Thoracic aorta (tissue), 2 donors: ENCODE measurements around the gene SCYL1. TPM values are rescaled to one million over a fixed set of nuclear protein-coding genes. Genes with fewer than 3 reads are reported as not detected.

Experiments used
- ATAC-seq: fragments of 150-250 bp; one replicate; pipeline ENCODE4 v1.8.0; 2017; ENCODE audit warnings: low read depth; ENCODE audit not compliant: insufficient number of reproducible peaks, low FRiP score
- DNase-seq: peaks from one replicate; pipeline ENCODE4 v3.0.0-alpha.2; 2020; ENCODE audit warnings: low spot score
- H3K27ac ChIP-seq, 2 donors: fragments of 200-600 bp; sonication (generic); 1 replicate in 1 of 2; 2 replicates in 1 of 2; pipeline ENCODE4 v1.5.1; 2016; ENCODE audit warnings: mild to moderate bottlenecking in 2 of 2, moderate library complexity in 2 of 2
- H3K27me3 ChIP-seq: fragments of 200-600 bp; sonication (generic); replicated peaks from 2 replicates; pipeline ENCODE4 v1.6.0; 2016; ENCODE audit warnings: mild to moderate bottlenecking; ENCODE audit not compliant: insufficient read depth
- H3K36me3 ChIP-seq: fragments of 200-600 bp; sonication (generic); one replicate; pipeline ENCODE4 v1.5.1; 2016
- H3K4me1 ChIP-seq, 2 donors: fragments of 200-600 bp; sonication (generic); 1 replicate in 1 of 2; 2 replicates in 1 of 2; pipeline versions ENCODE4 v1.5.1 to v1.6.0; 2016; ENCODE audit warnings: low read depth in 2 of 2, mild to moderate bottlenecking in 1 of 2; ENCODE audit not compliant: control insufficient read depth in 1 of 2
- H3K4me3 ChIP-seq: fragments of 200-600 bp; sonication (generic); 2 replicates; pipeline ENCODE4 v1.5.1; 2016; ENCODE audit warnings: mild to moderate bottlenecking
- H3K9me3 ChIP-seq: fragments of 200-600 bp; sonication (generic); 2 replicates; pipeline ENCODE4 v1.5.1; 2016
- total RNA-seq, 2 donors: library from RNA; depleted of rRNA; stranded (reverse); fragments of >200 nt; gene quantifications; one replicate each; pipeline versions ENCODE4 v1.1.0 to v1.2.3, GENCODE V29; 2016
- TF ChIP-seq, protein P1 (sequence below): fragments of 200-600 bp; sonication (generic); IDR thresholded peaks from one replicate; pipeline ENCODE4 v1.5.1; 2019; ENCODE audit warnings: antibody characterized with exemption

SCYL1 gene
- total RNA-seq, 2 donors from 2014 or later = 96.8 to 106 TPM

DNA sequence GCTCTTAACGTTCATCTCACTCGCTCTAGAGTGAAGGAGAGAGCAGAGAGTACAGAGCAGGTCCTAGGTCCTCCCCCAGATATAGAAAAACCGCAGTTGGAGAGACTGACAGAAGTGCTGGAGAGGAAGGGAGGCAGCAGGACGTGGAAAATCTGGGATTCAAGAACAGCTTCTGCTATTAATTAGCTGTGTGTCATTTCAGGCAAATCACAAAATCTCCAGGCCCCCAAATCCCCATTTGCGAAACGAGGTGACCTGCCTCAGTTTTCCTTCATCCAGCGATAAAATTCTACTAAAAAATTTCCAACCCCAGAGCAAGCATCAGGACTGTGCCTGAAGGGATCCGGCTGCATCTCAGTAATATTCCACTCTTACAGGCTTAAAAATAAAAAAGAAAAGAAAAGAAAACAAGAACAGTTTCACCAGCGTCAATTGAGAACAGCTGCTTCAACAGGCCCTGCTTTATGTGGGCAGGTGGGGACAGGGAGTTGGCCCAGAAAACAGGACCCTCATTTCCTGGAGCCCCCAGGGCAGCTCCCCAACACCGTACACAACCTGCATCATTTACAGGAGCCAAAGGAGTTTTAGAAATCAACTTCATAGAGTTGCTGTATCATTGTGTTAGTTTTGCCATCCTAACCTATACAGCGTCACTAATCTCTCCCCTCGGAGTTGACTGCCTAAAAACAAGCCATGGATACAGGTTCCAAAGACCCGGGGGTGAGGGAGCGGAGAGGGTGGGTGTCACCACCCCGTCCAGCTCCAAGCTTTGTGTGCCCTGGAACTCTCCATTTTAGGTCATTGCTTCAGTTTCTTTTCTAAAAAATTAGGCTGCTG is 28.4 kb upstream of the SCYL1 start:
- peaks cover 51 to 60% of the 10 kb centered on the region in 2 donors for H3K4me1 ChIP-seq
- H3K36me3 ChIP-seq = peaks cover 6% of the 10 kb centered on the region
- H3K27me3 ChIP-seq = no peaks in the 10 kb centered on the region
- TF ChIP-seq, protein P1, sequence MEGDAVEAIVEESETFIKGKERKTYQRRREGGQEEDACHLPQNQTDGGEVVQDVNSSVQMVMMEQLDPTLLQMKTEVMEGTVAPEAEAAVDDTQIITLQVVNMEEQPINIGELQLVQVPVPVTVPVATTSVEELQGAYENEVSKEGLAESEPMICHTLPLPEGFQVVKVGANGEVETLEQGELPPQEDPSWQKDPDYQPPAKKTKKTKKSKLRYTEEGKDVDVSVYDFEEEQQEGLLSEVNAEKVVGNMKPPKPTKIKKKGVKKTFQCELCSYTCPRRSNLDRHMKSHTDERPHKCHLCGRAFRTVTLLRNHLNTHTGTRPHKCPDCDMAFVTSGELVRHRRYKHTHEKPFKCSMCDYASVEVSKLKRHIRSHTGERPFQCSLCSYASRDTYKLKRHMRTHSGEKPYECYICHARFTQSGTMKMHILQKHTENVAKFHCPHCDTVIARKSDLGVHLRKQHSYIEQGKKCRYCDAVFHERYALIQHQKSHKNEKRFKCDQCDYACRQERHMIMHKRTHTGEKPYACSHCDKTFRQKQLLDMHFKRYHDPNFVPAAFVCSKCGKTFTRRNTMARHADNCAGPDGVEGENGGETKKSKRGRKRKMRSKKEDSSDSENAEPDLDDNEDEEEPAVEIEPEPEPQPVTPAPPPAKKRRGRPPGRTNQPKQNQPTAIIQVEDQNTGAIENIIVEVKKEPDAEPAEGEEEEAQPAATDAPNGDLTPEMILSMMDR = no peak
- H3K4me3 ChIP-seq = peak overlapping the region; percentile 71
- peak overlapping the region; percentile 99 to 100 for H3K27ac ChIP-seq
- no peaks in the 10 kb centered on the region for H3K9me3 ChIP-seq
- ATAC-seq = no peak
- DNase-seq = no peak

- Histone ChIP-seq H3K27ac (peak overlapping the region; percentile 99 to 100), H3K4me3 (peak overlapping the region; percentile 89), H3K4me1 (peaks cover 42 to 52% of the 10 kb centered on the region in 2 donors), H3K36me3 (peaks cover 14% of the 10 kb centered on the region), H3K9me3 (no peaks in the 10 kb centered on the region), H3K27me3 (no peaks in the 10 kb centered on the region)
- TF ChIP-seq, protein P1 = no peak
- ATAC-seq = peak; percentile 48
- DNase-seq = peak; percentile 92
These were observed 27.5 kb upstream of the SCYL1 start for GRCh38 chr11:65497141-65498041.

DNA sequence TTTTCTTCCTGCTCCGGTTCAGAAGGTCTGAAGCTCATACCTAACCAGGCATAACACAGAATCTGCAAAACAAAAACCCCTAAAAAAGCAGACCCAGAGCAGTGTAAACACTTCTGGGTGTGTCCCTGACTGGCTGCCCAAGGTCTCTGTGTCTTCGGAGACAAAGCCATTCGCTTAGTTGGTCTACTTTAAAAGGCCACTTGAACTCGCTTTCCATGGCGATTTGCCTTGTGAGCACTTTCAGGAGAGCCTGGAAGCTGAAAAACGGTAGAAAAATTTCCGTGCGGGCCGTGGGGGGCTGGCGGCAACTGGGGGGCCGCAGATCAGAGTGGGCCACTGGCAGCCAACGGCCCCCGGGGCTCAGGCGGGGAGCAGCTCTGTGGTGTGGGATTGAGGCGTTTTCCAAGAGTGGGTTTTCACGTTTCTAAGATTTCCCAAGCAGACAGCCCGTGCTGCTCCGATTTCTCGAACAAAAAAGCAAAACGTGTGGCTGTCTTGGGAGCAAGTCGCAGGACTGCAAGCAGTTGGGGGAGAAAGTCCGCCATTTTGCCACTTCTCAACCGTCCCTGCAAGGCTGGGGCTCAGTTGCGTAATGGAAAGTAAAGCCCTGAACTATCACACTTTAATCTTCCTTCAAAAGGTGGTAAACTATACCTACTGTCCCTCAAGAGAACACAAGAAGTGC is 26.7 kb upstream of the SCYL1 start:
- Histone ChIP-seq H3K36me3 (peaks cover 22% of the 10 kb centered on the region), H3K4me3 (peak overlapping the region; percentile 89), H3K4me1 (peaks cover 34 to 44% of the 10 kb centered on the region in 2 donors), H3K9me3 (no peaks in the 10 kb centered on the region), H3K27me3 (no peaks in the 10 kb centered on the region), H3K27ac (peak overlapping the region; percentile 99)
- no peak for DNase-seq
- TF ChIP-seq, protein P1 = no peak
- no peak for ATAC-seq

DNA sequence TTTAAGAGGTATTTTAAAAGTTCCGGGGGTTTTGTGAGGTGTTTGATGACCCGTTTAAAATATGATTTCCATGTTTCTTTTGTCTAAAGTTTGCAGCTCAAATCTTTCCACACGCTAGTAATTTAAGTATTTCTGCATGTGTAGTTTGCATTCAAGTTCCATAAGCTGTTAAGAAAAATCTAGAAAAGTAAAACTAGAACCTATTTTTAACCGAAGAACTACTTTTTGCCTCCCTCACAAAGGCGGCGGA is 26.2 kb upstream of the SCYL1 start:
- Histone ChIP-seq H3K9me3 (no peaks in the 10 kb centered on the region), H3K4me3 (peak overlapping the region; percentile 89), H3K4me1 (peaks cover 29 to 39% of the 10 kb centered on the region in 2 donors), H3K27ac (peak overlapping the region; percentile 99), H3K27me3 (no peaks in the 10 kb centered on the region), H3K36me3 (peaks cover 26% of the 10 kb centered on the region)
- no peak for DNase-seq
- no peak for ATAC-seq
- TF ChIP-seq, protein P1 = no peak
